GM21390 (cell line): ENCODE data around the gene ENGASE.
"Not testable (repeated sequence)": the region's sequence is repeated elsewhere in the genome, so short reads cannot be mapped to it uniquely, and the experiment has no call there.

Experiments used
- ATAC-seq: cut with Tn5 transposase; IDR thresholded peaks from one replicate; pipeline ENCODE4 v1.9.1; 2021; ENCODE audit not compliant: unreplicated experiment

ENGASE gene

GRCh38 chr17:79051306-79051705 lies 23.3 kb upstream of the ENGASE start:
- ATAC-seq, result no peak

- no peak for ATAC-seq
Measured at GRCh38 chr17:79052131-79052530, 22.5 kb upstream of the ENGASE start.

- no peak for ATAC-seq
Measured at GRCh38 chr17:79053251-79053925, 21.2 kb upstream of the ENGASE start.

- no peak for ATAC-seq
Measured at GRCh38 chr17:79054200-79054960, 20.2 kb upstream of the ENGASE start.

- no peak for ATAC-seq
Measured at GRCh38 chr17:79055197-79055596, 19.4 kb upstream of the ENGASE start.

- ATAC-seq, result no peak
Measured at GRCh38 chr17:79057737-79058385, 16.8 kb upstream of the ENGASE start.

DNA sequence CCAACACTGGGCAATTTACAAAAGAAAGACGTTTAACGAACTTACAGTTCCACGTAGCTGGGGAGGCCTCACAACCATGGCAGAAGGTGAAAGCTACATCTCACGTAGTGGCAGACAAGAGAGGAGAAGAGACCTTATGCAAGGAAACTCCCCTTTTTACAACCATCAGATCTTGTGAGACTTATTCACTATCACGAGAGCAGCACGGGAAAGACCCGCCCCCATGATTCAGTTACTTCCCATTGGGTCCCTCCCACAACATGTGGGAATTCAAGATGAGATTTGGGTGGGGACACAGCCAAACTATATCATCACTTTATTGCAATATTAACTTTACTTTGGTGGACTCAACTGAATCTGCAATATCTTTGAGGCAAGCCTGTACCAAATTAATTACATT lies 11.9 kb upstream of the ENGASE start:
- no peak for ATAC-seq

GRCh38 chr17:79064026-79064425 lies 10.6 kb upstream of the ENGASE start:
- ATAC-seq, result no peak

DNA sequence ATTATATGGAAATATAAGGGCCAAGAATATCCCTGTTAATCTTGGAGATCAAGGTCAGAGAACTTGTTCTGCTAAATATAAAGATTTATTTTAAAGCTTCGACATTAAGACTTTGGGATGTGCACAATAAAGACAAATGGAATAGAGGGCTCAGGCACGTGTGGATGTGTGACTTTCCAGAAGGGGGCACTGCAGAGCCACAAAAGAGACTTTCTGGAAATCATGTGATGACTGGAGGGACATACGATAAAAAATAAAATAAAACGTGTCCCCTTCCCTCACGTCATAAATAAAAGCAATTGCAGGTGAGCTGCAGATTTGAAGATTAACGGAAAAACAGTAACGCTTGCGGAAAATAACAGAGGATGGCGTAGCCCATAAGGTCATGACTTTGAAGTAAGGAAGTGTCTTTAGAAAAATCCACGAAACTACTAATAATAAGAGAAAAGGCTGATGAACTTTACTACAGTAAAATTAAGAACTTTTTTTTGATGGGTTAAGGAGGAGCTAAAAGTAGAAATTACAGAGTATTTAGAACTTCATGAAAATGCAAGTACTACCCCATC lies 9.4 kb upstream of the ENGASE start:
- ATAC-seq, result no peak

- ATAC-seq, result no peak
Measured at GRCh38 chr17:79066963-79067362, 7.7 kb upstream of the ENGASE start.

DNA sequence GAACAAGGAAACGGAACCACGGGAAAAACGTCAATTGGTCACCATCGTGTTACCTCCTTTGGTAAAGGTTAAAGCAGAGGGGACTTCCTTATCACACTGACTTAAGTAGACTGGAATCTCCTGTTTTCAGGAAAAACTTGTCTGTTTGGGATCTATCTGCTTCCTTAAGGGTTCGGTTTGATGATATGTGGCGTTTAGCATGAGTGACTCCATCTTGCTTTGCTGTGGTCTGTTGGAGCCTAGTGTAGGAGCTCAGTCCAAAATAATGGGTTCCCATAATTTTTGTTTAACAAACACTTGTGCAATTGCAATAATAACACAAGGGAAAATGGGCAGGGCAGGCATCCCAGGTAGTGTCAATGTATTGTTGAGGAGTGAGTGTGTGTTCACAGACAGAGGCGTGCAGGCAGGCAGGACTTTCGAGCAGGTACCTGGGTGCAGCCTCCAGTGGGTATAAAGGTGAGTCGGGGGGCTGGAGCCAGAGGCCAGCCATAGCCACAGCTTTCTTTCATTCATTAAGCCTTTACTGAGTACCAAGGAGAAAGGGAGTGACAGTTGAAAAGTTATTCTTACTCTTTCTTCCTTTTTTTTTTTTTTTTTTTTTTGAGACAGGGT lies 4.3 kb upstream of the ENGASE start:
- ATAC-seq, result no peak

- ATAC-seq, result no peak
Measured at GRCh38 chr17:79071161-79071740, 3.4 kb upstream of the ENGASE start.

GRCh38 chr17:79072544-79072943 lies 2.1 kb upstream of the ENGASE start:
- ATAC-seq, result no peak

DNA sequence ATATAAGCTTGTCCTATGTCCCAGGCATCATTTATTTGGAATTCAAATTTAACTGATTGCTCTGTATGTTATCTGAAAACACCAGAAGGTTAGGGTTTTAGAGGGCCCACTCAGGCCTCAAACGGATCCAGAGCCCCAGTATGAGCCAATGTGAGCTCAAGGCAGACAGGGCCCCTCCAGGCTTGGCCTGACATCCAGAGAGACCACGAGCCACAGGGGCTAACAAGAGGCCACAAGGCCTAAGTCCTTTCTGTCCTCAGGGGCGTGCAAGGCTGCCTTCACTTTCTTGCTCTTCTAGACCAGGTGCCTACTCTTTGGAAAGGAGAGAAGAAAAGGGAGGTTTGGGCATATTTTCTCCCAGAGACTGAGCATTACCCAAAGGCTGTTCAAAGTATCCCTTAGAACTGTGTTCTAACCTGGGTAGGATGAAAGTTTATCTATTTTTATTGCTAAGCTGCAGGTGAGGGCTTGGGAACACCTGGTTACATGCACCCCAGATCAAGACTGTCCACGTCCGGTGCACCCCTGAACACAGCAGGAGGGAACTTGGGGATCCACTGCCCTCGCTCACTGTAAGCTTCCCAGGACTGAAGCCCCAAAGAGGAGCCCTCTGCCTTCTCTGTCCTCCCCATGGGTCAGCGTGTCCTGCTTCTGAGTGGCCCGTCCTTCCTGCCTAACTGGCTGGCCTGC lies 1.5 kb upstream of the ENGASE start:
- no peak for ATAC-seq

GRCh38 chr17:79073706-79074088 lies 927 bp upstream of the ENGASE start:
- no peak for ATAC-seq

DNA sequence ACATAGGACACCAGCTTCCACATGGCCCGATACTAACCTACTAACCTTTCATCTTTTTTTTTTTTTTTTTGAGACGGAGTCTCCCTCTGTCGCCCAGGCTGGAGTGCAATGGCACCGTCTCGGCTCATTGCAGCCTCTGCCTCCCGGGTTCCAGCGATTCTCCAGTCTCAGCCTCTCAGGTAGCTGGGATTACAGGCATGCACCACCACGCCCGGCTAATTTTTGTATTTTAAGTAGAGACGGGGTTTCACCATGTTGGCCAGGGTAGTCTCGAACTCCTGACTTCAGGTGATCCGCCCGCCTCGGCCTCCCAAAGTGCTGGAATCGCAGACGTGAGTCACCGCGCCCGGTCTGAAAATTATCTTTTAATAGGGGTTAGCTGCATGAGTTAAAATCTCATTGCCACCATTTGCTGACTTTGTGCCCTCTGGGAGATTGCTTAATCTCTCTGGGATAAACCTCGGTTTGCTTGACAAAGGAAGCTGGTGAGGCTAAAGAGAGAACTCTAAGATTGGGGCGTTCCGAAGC lies 439 bp upstream of the ENGASE start:
- not testable (repeated sequence) for ATAC-seq

DNA sequence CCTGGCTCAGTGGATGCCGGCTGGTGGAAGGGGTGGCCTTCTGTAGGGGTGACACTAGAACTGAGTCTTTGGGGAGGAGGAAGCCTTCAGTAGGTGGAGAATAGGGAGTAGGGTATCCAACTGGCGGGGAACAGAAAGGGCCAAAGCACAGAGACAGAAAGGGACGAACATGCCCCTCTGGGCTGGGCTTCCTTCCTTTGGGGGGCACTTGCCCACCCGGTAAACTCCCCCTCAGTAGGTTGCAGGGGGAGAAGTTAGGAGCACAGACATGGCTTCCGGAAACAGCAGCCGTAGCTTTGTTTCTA lies 774 bp downstream of the ENGASE start:
- ATAC-seq, result peak; percentile 22

GRCh38 chr17:79075861-79076406 lies 1.3 kb downstream of the ENGASE start:
- no peak for ATAC-seq

- no peak for ATAC-seq
Measured at GRCh38 chr17:79077587-79077986, 3.0 kb downstream of the ENGASE start.
